HG03108 (cell line): ENCODE measurements around the gene VWA8.

Experiments
- ATAC-seq: cut with Tn5 transposase; IDR thresholded peaks from one replicate; pipeline ENCODE4 v1.9.1; 2021; ENCODE audit warnings: moderate library complexity; ENCODE audit not compliant: unreplicated experiment

VWA8 gene

GRCh38 chr13:41696163-41697003, 264.5 kb downstream of the VWA8 start:
- ATAC-seq, result no peak

GRCh38 chr13:41694545-41695301, 266.2 kb downstream of the VWA8 start:
- peak; percentile 76 for ATAC-seq

GRCh38 chr13:41693434-41693833, 267.5 kb downstream of the VWA8 start:
- no peak for ATAC-seq

- no peak for ATAC-seq
Observed at GRCh38 chr13:41691274-41691673, 269.6 kb downstream of the VWA8 start.

- ATAC-seq, result no peak
Observed at GRCh38 chr13:41682766-41683165, 278.1 kb downstream of the VWA8 start.

- no peak for ATAC-seq
Observed at GRCh38 chr13:41682001-41682400, 278.9 kb downstream of the VWA8 start.

- ATAC-seq, result no peak
Observed at GRCh38 chr13:41681587-41681986, 279.3 kb downstream of the VWA8 start.

GRCh38 chr13:41680900-41681299, 280.0 kb downstream of the VWA8 start:
- no peak for ATAC-seq

GRCh38 chr13:41678848-41679247, 282.1 kb downstream of the VWA8 start:
- ATAC-seq, result no peak

GRCh38 chr13:41678249-41678648, 282.7 kb downstream of the VWA8 start:
- no peak for ATAC-seq

- ATAC-seq, result no peak
Observed at GRCh38 chr13:41675306-41675705, 285.6 kb downstream of the VWA8 start.

GRCh38 chr13:41674246-41674645, 286.7 kb downstream of the VWA8 start:
- no peak for ATAC-seq

- no peak for ATAC-seq
Observed at GRCh38 chr13:41673640-41674039, 287.3 kb downstream of the VWA8 start.

GRCh38 chr13:41670873-41671443, 290.0 kb downstream of the VWA8 start:
- no peak for ATAC-seq

GRCh38 chr13:41668130-41668757, 292.7 kb downstream of the VWA8 start:
- peak; percentile 85 for ATAC-seq

- no peak for ATAC-seq
Observed at GRCh38 chr13:41666644-41667043, 294.3 kb downstream of the VWA8 start.

GRCh38 chr13:41660411-41660810, 300.5 kb downstream of the VWA8 start:
- no peak for ATAC-seq

- ATAC-seq, result no peak
Observed at GRCh38 chr13:41658057-41658661, 302.8 kb downstream of the VWA8 start.

GRCh38 chr13:41655997-41656396, 304.9 kb downstream of the VWA8 start:
- ATAC-seq, result no peak

GRCh38 chr13:41654796-41655195, 306.1 kb downstream of the VWA8 start:
- ATAC-seq, result no peak
